Stimulated activated naive CD4-positive, alpha-beta T cell (primary cell): ENCODE results near the gene PELI1.

Experiments used
- DNase-seq, 6 experiments: peaks; one replicate each; lab custom pipeline; 2025; lab: John Stamatoyannopoulos, UW

Gene PELI1, protein sequence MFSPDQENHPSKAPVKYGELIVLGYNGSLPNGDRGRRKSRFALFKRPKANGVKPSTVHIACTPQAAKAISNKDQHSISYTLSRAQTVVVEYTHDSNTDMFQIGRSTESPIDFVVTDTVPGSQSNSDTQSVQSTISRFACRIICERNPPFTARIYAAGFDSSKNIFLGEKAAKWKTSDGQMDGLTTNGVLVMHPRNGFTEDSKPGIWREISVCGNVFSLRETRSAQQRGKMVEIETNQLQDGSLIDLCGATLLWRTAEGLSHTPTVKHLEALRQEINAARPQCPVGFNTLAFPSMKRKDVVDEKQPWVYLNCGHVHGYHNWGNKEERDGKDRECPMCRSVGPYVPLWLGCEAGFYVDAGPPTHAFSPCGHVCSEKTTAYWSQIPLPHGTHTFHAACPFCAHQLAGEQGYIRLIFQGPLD

DNA sequence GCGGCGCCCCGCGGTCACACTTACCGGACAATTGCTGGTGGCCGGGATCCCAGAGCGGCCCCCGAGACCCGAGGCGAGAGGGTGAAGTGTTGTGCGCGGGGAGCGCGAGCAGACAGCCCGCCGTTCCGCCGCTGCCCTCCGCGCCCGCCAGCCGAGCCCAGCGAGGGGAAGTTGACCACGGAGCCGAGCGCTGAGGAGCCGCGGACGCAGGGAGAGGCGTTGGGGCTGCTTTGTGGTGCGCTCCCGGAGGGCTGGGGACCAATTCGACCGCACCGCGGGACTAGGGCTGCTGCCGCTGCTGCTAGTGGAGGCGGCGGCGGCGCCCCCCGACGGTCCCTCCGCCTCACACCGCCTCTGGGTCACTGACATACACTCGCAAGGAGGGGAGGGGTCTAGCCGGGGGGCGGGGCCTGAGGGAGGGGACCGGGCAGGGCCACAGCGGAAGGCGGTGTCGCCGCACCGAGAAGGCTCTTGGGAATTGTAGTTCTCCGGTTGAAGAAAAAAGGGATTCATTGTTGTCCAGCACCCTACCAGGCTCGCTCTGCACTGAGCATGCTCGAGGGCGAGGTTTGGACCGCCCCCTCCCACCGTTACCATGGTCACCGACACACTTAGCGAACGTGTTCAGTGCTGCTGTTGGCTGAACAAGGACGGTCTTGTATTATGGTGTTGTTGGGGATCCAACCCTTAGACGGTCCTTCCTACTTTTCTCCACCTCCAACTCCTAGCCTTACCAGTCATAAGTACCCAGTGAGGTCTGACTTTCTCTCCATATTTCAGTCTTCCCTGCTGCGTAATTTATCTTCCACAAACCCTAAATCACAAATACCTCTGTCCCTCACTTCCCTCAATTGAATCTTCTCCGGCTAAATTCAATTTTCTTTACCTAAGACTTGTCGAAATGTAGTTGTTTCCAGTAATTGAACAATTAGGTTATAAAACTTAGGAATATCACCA lies at the start of gene PELI1:
Gene PELI1, minus strand, starts transcription at position 364 of the 957 bp plus-strand sequence. CDS start 36,110 bp downstream, outside the sequence.
- peak; percentile 88 to 95 (median 93) for DNase-seq

DNA sequence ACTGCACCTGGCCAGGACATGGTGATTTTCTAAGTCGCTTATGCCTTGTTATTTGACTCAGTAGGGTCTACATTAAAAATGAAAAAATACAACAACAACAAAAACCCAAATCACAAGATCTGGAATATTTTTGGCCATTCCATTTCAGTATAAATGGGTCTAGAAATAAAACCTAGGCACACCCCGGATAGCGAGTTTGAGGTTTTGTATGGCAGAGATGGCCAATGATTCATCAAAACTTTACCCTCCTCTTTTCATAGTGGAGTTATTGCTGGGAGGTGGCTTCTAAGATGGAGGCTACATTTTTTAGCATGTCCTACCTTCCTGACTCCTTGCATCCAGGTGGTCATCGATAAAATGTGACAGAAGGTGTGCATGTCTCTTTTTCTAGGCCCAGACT lies 49.3 kb upstream of the PELI1 start:
- no peak for DNase-seq

DNA sequence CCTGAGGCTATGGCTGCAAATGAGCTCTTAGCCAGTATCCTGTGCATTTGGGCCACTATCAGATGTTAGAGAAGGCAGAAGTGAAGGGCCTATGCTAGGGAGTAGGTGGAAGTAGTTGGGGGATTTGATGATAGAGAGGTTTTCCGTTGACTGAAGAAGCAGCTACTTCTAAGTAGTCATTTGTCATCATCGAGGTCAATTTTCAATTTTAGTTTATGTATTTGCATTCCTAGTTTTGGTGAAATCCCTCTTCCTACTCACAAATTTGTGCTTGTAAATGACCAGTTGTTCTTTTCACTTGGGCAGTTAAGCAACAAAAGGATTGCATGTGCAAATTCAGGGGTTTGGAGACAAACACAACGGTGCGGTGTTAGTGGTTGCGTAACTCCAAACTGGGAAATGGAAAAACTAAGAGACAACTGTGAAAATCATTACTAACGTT lies 48.5 kb upstream of the PELI1 start:
- no peak for DNase-seq

DNA sequence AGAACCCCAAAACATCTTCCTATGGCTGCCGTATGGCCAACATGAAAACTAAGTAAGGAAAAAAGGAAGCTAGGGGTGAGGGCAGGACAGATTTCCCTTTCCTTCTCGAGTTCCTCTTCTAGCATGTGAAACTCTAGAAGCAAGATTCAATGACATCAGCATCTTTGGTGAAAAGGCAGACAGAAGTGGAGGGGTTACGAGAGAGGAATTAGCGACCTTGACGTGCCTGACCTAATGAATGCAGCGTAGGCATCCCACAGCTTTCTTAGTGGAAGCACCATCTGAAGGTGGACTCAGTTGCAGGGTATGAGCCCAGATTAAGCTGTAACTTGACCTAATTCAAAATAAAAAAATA lies 47.9 kb upstream of the PELI1 start:
- no peak for DNase-seq

DNA sequence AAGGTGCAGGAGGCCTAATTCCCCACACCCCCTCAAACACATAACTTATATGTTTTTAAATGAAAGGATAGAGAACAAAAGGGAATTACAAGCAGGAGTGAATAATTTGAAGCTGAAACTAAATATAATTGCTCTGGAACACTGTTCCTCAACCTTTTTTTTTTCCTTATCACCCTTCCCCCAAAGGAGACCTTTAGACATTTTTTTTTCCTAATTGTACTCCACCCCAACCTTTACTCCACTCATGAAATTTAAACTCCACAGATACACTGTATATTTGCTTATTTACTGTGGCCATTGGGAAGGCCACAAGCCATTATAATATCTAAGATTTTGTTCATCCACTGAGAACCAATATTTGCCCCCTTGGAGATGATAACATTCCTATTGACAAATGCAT lies 45.4 kb upstream of the PELI1 start:
- DNase-seq, result no peak

DNA sequence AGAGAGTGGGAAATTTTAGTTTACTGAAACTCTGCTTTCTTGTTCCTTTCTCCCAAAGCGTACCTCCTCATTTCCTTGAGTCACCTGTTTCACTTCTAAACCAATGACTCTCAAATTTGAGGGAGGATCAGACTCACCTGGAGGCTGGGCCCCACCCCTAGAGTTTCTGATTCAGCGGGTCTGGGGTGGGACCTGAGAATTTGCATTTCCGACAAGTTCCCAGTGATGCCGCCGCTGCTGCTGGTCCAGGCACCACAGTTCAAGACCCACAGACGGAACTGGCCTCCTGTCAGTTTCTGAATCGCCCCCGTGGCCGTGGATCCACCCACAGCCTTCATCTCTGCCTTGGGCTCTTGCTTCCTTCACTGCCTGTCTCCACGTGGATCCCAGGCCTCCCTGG lies 44.9 kb upstream of the PELI1 start:
- DNase-seq, result no peak

DNA sequence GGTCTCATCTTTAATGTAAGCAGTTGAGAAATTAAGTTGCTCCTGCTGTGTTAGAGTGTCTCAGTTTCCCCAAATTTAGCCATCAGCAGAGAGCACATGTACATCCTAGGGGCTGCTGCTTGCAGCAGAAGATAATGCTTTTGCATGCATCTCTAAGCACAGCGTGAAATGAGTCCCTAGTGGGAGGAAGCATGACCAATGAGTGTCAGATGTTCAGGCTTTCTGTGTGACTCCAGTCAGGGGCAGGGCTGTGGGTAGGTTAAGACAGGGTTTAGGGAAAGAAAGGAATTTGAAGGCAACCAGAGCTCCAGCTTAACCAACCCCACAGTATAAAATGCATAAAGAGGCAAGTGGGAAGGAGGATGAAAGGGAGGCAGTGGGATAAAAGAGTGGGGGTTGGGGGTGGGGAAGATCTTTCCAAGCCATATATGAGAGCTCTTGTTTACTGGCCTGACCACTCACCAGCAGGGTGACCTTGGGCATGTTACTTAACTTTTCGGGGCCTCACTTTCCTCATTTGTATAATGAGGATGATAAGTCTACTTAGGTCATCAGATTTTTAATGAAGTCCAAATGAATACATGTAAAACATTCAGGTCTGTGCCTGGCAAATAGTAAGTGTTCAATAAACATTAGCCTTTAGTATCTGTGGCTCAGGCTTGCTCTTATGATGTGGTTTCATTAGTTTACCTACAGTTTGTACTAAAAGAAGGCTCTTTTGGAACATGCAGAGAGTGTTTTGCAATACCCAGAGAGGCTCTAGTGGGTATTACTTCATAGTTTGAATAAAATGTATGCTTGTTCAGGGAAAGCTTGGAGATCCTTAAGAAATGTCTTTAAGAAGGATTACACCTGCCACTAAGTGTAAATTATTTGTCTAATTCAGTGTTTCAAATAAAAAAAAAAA lies 42.7 kb upstream of the PELI1 start:
- no peak for DNase-seq

DNA sequence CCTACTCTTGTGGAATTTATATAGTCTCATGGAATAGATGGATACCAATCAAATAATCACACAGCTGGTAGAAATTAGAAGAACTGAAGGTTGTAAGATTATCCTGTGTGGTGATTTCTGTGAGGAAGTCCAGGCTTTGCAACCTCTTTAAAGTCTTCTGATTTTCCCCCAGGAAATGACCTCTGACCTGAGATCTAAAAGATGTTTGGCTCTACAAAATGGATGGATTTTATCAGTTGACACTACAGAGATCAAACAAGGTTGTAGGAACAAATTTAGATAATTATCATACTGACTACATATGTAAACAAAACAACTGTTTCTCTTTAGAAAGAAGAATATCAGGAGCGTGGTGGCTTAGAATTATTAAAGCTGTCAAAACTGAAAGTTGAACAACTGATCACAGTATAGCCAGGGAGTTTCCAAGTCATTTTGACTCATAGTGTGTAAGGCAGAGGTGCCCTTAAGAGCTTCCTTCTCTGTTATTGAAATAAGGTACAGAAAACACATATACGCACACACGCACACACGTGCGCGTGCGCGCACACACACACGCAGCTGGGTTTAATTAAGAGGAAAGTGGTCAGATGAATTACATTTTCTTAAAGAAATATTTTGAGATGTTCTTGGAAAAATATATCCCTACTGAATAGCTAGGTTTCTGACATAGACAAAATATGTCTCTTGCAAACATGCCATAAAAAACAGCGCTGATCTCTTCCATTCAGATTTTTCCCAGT lies 35.5 kb upstream of the PELI1 start:
- DNase-seq, result no peak

DNA sequence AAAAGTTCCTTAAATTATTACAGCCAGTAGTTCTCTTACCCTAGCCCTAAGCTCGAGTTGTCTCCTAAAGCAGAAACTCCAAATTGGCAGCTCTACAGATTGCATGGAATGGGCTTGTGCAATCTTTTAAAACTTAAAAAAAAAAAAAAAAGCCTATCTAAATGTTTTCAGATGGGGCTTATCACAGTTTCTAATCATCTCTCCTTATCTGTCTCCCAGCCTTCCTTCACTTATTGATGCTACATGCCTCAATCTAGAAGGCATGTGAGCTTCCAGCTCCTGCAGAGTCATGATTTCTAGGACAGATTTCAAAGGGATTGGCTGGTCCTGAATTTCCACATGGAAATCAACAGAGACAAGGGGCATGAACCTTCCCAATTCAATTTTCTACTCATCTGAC lies 33.1 kb upstream of the PELI1 start:
- DNase-seq, result no peak

DNA sequence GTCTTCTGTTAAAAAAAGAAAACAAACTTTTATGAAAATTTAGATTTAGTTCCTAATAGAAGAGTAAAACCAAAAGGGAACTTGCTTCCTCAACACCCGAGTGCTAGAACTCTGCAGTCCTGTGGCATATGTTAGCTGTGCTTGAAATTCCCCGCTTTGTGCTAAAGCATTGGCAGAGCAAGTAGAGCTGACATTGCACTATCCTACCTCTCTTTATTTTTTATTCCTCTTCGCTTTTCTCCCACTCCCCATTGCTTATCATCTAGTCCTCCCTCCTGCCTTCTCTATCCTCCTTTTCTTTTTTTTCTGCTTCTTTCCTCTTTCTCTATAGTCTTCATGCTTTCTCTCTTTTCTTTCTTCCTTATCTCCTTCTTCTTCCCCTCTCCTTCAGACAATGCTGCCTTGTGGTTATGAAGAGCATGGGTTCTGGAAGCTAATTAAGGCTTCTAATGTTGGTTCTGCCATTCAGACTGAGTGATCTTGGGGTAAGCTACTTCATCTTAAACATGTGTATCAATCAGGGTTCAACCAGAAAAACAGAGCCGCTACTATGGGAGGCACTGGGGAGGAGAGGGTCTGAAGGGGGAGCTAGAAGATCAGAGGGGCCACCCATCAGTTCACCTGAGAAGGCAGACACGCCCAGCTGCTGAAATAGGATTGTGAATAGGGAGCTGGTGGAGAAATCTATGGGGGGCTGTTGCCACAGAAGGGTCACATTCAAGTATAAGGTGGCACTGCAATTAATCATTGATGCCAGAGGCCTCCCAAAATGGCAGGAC lies 31.4 kb upstream of the PELI1 start:
- DNase-seq, result no peak

DNA sequence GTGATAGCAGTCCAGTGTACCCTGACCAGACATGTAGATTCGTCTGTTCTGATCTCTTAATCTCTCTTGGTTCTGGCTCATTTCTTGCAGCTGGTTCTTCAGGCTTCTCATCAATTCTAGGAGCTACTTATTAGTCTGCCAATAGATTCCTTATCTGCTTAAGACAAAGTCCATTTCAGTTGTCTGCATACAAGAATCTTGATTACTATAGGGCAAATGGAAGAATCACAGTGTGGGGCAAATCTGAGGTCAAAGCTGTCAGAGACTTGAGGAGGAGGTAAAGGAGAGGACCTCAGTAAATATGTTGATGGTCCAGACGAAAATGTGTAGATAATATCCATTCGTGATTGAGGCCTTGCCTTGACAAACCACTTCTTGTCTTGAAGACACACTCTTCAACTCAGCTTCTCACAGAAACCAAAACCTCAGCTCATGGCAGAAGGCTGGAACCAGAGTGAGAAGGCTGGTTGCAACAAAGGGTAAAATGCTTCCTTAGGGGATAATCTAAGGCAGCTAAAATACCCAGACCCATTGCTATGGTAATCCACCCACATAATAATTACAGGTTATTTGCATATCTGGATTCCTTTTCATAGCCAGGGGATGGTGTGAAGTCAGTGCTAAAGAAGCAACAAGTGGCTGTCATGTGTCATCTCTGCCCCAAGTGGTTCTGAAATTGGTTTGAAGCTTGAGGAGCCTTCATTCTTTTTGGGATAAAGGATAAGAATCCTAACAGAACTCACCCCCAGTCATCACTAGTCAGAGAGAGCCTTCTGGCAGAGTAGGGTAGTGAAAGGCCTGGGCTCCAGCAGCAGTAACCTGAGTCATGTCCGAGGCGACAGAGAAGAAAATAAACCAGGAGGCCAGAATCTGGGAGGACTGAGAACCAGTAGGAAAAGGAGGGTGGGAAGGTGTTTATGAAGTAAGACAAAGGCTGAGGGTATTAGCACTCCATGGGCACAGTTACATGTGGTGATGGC lies 29.2 kb upstream of the PELI1 start:
- DNase-seq, result no peak

DNA sequence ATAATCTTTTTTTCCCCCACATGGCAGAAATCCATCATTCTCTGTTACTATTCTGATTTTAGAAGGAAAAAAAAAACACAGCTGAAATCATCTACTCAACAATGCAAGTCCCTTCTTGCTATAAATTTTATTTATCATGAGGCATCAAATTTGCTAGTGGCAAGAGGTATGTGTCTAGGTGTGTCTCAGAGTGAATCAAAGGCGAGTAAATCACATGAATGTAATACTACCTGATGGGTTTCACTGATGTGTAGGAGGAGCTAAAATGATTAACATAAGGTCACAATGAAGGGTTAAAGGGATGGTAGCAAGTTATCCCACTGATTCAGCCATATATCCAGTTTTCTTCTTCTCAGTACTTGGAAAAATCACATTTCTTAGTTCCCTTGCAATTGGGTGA lies 24.5 kb upstream of the PELI1 start:
- DNase-seq, result no peak

DNA sequence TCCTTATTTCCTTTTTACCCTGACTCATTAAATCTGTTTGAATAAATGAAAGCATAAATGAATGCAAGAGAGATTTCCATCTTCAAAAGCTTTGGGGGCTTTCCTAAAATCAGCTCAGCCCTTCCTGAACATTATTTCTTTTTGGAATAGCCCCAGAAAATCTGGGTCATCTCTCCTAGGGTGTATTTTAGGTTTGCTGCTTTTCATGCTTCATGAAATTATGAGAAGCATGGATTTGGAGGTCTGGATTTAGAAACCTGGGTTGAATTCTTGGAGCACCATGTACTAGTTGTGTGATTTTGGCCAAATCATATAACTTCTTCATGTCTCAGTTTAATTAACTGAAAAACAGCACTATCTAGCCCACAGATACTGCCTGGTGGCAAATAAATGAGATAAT lies 24.0 kb upstream of the PELI1 start:
- DNase-seq, result no peak

DNA sequence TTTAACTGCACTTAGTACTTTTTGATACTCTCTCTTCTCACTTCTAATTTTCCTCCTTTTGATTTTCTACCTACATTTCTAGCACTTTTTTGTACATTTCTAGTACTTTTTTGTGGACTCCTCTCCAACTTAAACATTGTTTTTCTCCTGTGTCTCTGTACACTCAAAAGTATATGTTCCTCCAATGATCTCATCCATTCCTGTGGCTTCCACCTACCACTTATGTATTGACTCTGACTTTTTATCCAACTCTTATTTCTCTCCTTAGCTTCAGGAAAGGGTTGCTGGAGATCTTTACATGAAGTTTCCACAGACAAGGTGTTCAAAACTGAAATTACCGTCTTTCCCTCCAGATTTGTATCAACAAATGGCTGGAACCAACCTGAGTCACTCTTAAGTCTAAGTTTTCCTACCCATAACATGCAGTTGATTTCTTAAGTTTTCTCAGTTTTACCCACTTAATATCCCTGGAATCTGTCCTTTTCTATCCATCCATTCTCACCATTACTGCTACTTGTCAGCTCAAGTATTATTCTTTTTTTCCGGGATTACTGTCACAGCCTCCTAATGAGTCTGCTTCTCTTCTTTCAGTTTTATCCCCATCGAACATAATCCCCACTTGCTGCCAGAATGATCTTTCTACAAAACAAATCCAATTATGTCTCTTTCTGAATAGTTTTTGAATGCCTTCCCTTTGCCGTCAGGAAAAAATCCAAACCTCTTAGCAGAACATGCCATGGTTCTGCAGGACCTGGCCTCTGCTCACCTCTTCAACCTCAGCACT lies 22.6 kb upstream of the PELI1 start:
- no peak for DNase-seq

DNA sequence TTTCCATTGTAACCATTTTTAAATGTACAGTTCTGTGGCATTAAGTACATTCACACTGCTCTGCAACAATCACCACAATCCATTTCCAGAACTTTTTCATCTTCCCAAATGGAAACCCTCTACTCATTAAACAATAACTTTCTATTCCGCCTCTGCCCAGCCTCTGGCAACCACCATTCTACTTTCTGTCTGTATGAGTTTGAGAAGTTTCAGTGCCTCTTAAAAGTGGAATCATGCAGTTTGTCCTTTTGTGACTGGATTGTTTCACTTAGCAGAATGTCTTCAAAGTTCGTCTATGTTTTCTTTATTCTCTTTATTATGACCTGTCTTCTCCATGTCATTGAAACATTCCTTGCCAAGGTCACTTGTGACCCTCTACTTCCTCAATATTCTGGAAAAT lies 22.0 kb upstream of the PELI1 start:
- DNase-seq, result no peak

DNA sequence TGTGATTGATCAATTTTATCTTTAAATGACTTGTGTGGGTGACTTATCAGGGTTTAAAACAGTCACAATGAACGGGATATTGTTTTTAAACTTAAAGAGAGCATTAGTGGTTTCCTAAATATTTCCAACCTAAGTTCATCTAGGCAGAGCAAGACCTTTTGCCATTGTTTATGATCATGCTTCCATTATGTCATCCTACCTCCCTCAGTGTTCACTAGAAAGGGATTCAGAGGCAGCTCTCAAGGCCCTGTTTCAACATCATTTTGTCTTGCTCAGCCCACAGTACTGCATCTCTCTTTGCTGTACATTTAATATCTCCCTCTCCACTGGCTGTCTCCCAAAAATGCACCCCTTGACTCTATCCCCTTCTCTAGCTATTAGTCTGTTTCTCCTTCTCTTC lies 21.5 kb upstream of the PELI1 start:
- DNase-seq, result no peak

DNA sequence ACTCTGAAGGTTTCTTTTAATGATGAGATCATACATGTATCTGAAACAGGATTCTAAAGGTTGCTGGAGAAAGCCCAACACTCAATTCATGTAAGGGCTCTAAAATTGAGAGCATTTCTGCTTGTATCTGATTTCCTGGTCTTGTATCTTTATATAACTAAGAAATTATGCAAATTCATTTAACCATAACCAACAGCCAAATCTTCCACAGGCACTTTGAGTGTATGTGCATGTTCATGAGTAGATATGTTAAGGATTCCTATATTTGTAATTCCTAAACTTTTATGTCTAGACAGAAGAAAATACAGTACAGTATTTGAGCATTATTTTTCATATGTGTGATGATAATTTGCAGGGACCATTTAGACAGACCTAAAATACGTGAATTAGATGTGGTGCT lies 20.4 kb upstream of the PELI1 start:
- DNase-seq, result no peak

DNA sequence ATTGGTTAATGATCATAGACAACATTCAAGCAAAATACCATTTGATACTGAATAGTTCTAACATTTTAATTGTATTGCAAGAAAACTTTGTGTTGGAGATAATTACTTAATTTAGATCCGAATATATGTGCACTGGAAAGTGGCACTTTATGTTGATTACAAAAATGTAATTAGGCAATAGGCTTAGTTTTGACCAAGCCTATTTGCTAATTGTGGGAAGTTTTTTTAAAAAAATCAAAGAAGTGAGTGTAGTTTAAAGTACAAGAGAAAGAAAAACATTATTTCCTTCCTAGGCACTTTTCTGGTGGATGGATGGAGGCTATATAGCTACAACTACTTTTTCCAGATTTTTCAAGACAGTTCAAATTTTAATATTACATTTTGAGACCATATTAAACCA lies 18.3 kb upstream of the PELI1 start:
- DNase-seq, result no peak
